ENCODE results near the gene P4HA3. TPM values are rescaled to one million over a fixed set of nuclear protein-coding genes. Genes with fewer than 3 reads are reported as not detected.

Gene P4HA3
- total and polyA plus RNA-seq, 9 of the 15 experiments (the other 6 are each of a cell fraction or from before 2014, with no cell fraction given) = 0.01 to 0.03 TPM; not detected in 7

DNA sequence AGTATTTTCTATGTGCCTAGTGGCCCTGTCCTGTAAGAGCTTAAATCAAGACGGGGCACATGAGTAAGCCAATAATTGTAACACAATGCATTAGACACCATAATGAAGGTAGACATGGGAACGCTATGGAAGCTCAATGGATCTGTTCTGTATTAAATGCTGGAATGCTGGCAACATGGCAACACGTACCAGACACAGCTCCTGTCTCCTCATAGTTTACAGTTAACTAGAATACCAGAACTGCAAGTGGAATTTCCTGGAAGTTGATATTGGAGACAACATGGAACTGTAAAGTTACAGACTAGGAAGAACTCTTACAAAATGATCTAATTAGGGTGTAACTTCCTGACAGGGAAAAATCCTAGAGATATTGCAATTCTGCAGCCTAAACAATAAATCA lies 12.4 kb downstream of the P4HA3 start (continued):
- TF ChIP-seq ARID2 (IDR thresholded peaks at IDR 0.05) = no peak
- TF ChIP-seq, protein P1, sequence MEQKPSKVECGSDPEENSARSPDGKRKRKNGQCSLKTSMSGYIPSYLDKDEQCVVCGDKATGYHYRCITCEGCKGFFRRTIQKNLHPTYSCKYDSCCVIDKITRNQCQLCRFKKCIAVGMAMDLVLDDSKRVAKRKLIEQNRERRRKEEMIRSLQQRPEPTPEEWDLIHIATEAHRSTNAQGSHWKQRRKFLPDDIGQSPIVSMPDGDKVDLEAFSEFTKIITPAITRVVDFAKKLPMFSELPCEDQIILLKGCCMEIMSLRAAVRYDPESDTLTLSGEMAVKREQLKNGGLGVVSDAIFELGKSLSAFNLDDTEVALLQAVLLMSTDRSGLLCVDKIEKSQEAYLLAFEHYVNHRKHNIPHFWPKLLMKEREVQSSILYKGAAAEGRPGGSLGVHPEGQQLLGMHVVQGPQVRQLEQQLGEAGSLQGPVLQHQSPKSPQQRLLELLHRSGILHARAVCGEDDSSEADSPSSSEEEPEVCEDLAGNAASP (IDR thresholded peaks at IDR 0.05) = no peak
- no peak for TF ChIP-seq RBM25 (IDR thresholded peaks at IDR 0.05; ENCODE audit: low read depth, low read length, severe bottlenecking)
- no peak for TF ChIP-seq KDM2B (CRISPR knock-in tag; IDR thresholded peaks at IDR 0.05)
- TF ChIP-seq ZNF445 (CRISPR knock-in tag; IDR thresholded peaks at IDR 0.05; ENCODE audit: low read depth) = no peak
- TF ChIP-seq NCOA2 (IDR thresholded peaks at IDR 0.05; ENCODE audit: partially characterized antibody in 2 of 2) = no peak
- TF ChIP-seq BCOR (IDR thresholded peaks at IDR 0.05) = no peak

DNA sequence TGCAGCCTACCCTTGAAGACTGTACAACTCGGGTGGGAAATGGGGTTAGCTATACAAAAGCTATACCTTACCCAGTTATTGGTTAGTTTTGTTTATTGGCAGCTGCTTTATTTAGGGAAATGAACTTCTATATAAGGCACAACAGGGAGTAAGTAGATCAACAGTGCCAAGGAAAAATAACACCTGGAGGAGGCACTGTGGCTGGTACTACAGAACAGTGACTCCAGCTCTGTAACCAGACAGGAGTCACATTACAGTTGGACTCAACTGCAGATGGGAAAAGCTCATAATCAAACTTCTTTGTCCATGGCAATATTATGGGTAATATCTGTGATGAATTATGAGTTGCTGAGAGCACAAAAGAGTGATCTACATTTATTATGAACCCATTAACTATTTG lies 14.0 kb downstream of the P4HA3 start:
- Histone ChIP-seq H2AFZ (ENCODE audit: low read depth, low read length) (no peak overlapping the region), H3K4me1 (replicated peaks in 1 of 2; ENCODE audit: control insufficient read depth in 2 of 2, insufficient read depth in 2 of 2, low read length in 2 of 2) (no peaks in the 10 kb centered on the region), H3K9me1 (ENCODE audit: control insufficient read depth, insufficient read depth, low read length) (no peaks in the 10 kb centered on the region), H3K36me3 (ENCODE audit: control insufficient read depth, insufficient read depth, low read length) (no peaks in the 10 kb centered on the region), H3K4me3 (no peak overlapping the region), H3K9me3 (replicated peaks; ENCODE audit: control insufficient read depth, insufficient read depth, low read depth, low read length) (no peaks in the 10 kb centered on the region), H3K27me3 (ENCODE audit: control insufficient read depth in 2 of 2, insufficient read depth in 2 of 2, low read length in 2 of 2) (peaks cover 4 to 11% of the 10 kb centered on the region in 2 experiments; a peak in 4 of 5 replicates), H3K27ac (ENCODE audit: extremely low read depth, low read depth, low read length) (no peak overlapping the region), H3K79me2 (ENCODE audit: control insufficient read depth, insufficient read depth, low read length) (no peaks in the 10 kb centered on the region), H4K20me1 (replicated peaks; ENCODE audit: control insufficient read depth, insufficient read depth, low read length) (no peaks in the 10 kb centered on the region), H3K4me2 (ENCODE audit: insufficient read depth, low read length) (no peak overlapping the region), H3K9ac (ENCODE audit: insufficient read depth in 1 of 2, low read depth in 2 of 2, low read length in 2 of 2) (no peak overlapping the region)
- intact Hi-C loops (cut with micrococcal nuclease) = no loop called here
- WGBS (ENCODE audit: insufficient coverage, low coverage, missing lambda C conversion rate) = 0% methylated on average over 1 of the region's 1 CpG
- no peak for FAIRE-seq
- no peak for DNase-seq (ENCODE audit: extremely low read depth in 1 of 4, low spot score in 3 of 4)
- in situ Hi-C loops (cut with MboI) = no loop called here
- TF ChIP-seq CREM (IDR thresholded peaks at IDR 0.05; ENCODE audit: low read depth) = no peak
- TF ChIP-seq BDP1 (IDR thresholded peaks at IDR 0.05; ENCODE audit: insufficient read depth, insufficient read length) = no peak
- TF ChIP-seq ZSCAN29 (IDR thresholded peaks at IDR 0.05) = no peak
- TF ChIP-seq SMARCA4 (IDR thresholded peaks at IDR 0.05) = no peak
- CTCF ChIA-PET (ENCODE audit: low intra/inter-chr PET ratio) = no interaction called here
- POLR2A ChIA-PET = interaction anchor here (1.0 kb wide), 1 partner anchor 24 kb away, joined by 3 read pairs; no protein-coding TSS in a partner anchor
- no TSS peak for BruUV-seq (replicated peaks)
- ATAC-seq = no peak
